GM19372 (cell line): ENCODE results near the gene REX1BD.
"Not testable (repeated sequence)": the region's sequence is repeated elsewhere in the genome, so short reads cannot be mapped to it uniquely, and the experiment has no call there.

Source experiments
- ATAC-seq: cut with Tn5 transposase; IDR thresholded peaks from one replicate; pipeline ENCODE4 v1.9.1; 2021; ENCODE audit warnings: mild to moderate bottlenecking, low read depth, moderate library complexity; ENCODE audit not compliant: unreplicated experiment

REX1BD gene

DNA sequence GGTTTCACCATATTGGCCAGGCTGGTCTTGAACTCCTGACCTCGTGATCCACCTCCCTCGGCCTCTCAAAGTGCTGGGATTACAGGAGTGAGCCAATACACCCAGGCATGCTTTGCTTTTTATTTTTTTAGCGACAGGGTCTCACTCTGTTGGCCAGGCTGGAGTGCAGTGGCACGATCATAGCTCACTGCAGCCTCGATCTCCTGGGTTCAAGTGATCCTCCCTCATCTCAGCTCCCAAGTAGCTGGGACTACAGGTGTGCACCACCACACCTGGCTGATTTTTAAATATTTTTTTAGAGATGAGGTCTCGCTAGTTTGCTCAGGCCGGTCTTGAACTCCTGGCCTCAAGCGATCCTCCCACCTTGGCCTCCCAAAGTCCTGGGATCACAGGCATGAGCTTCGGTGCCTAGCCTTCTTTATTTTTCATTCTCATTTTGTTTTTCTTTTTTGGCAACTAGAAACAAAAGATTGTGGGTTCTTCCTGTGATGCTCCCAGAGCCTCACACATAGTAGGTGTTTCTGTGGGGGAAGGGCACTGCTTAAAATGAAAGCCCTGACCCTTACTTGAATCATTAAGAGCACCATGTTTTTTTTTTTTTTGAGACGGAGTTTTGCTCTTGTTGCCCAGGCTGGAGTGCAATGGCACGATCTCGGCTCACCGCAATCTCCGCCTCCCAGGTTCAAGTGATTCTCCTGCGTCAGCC is 12.2 kb downstream of the REX1BD start:
- not testable (repeated sequence) for ATAC-seq

DNA sequence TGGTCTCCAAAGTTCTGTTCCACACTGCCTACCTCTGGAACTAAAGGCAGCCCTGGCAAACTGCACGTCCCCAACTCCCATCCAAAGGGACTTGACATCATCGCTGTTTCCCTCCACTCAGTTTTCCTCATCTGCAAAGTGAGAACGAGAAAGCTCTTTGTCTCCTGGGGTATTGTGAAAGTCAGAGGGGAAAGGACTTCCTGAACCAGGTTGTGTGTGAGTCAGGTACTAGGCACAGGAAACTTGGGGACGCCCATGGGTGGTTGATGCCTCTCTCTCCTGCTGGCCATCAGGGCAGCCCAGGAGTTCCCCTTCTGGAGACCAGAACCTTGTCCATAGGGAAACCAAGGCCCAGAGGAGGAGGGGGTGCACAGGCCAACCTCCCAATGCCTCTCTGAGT is 13.3 kb downstream of the REX1BD start:
- ATAC-seq = no peak

DNA sequence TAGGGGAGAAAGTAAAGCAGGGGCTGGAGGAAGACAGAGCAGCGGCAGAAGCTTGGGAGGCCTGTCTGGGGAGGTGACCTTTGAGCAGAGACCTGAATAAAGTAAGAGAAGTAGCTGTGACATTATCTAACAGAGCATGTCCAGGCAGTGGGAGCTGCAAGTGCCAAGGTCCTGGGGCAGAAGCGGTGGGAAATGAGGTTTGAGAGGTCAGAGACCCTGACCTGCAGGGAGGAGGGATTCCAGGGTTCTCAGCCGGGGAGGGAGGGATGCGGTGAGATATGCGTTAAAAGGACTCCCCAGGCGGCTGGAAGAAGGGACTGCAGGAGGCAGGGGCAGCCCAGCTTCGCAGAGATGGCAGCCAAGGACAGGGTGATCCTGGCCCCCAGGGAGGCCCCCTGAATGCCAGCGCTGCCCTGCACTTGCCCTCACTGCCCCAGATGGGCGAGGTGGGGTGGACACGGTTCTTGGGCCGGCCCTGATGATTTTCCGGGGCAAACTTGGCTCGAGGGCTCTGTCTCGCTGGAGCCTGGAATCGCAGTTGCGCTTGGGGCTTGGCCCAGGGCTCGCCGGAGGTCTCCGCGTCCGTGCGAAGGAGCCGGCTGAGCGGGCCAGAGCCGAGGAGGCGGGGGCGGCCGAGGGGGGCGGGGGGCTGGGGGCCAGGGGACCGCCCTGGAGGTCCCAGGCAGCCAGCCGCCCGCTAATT is 14.8 kb downstream of the REX1BD start:
- no peak for ATAC-seq

DNA sequence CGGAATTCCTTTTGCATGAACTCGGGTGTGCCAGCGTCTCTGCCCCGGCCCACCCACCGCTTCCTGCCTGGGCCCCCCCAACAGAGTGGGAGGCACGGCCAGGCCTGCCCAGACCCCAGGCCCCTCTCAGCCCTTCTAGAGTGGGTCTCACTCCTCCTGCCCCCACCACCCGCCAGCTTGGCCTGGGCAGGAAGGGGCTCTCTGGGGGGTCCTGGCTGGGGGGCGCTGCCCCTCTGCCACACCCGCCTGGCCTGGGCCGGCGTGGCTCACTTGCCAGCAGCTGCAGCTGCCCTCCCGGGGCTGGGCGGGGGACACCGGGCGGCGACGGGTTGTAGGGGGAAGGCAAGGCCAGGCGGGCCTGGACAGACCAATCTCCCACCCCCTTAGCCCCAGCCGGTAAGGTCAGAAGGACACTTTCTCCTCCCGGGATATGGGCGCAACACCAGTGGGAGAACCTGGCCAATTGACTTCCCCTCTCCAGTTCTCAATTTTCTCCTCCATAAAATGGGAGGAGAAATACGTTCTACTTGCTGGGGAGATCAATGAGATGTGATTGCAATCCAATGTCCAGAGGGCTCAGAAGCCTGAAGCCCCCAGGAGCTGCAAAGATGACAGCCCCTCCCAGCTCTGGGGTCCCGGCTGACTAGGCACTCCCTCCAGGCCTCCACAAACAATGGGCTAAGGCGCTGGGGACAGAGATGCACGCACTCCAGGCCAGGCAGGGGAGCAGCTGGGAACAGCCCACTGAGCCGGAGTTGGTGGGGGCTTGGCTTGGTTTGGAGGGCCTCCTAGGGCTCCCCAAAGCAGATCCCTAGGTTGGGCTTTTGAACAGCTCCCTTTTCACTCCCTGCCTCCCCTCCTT is 15.6 kb downstream of the REX1BD start:
- no peak for ATAC-seq

DNA sequence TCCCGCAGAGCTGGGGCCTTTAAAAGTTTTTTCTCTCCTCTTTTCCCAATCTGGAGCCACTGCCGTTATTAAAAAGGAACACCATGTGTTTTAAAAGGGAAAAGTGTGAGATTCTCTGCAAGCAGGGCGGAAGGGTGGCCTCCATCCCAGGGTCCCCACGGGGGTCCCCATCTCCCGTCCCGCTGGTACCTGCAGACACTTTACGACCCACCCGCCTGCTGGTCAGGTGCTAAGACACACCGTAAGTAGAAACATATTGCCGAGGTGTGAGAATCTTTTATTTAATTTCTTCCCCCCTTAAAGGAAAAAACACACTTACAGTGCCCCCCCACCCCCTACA is 16.2 kb downstream of the REX1BD start:
- ATAC-seq = no peak

GRCh38 chr19:18605196-18605545 is 16.6 kb downstream of the REX1BD start:
- no peak for ATAC-seq

- ATAC-seq = no peak
Observed at GRCh38 chr19:18605546-18606280, 17.1 kb downstream of the REX1BD start.

DNA sequence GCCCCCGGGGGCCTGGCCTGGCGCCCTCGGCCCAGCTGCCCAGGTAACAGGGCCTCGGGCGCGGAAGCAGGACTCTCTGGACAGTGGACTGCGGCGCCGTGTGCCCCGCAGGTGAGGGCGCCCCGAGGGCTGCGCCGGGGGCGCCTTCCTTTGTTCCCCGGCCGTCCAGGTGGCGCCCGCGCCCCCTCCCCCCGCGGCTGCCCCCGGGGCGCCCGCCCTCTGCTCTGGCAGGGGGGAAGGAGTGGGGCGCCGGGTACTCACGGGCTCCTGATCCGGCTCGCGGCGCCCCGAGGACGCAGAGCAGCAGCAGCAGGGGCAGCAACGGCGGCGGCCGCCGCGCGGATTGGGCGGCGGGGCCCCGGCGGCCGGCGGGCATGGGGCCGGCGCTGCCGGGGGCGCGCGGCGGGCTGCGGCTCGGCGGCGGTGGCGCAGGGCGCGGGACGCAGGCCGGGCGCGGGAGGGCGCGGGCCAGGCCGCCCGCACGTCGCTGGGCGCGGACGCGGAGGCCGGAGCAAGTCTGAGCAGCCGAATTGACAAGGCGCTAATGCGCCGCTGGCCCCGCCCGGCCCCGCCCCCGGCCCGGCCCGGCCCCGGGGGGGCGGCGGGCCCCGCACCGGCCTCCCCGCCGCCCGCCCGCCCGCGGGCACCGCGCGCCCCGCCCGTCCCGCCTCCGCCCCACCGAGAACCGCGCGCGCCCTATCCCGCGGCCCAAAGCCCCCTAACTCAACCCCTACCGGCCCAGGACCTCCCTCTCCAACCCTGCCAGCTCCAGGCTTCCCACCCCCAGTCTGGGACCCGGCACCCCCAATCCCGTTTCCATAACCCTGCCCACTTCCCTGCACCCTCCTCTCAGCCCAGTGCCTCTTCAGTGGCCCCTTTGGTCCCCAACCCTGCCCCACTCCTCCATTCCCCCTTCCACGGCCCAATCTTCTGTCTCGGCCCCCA is 18.0 kb downstream of the REX1BD start, which contains the start of gene CRLF1:
CRLF1 (minus strand) TSS at position 519 of the 945 bp plus-strand sequence; CDS start at position 376, 143 bp downstream.
- no peak for ATAC-seq

GRCh38 chr19:18607226-18608101 is 18.9 kb downstream of the REX1BD start:
- no peak for ATAC-seq

GRCh38 chr19:18608102-18608804 is 19.7 kb downstream of the REX1BD start:
- ATAC-seq = no peak

GRCh38 chr19:18608805-18609716 is 20.5 kb downstream of the REX1BD start:
- no peak for ATAC-seq

DNA sequence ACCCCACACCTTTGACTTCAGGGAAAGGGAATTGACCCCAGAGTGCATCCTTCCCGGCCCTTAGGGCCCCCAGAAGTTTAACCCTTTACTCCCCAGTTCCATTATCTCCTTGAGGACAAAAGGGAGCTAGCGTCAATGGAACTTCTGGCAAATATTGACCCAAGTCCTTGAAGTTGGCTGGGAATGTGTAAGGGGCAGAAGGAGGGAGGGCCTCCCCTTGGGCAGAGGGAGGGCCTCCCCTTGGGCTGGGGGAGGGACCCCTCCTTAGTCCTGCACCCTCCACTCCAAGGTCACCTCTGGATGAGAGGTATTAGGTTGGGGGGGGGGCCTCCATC is 21.1 kb downstream of the REX1BD start:
- ATAC-seq = no peak

- no peak for ATAC-seq
Observed at GRCh38 chr19:18610245-18610555, 21.6 kb downstream of the REX1BD start.

GRCh38 chr19:18610556-18611326 is 22.1 kb downstream of the REX1BD start:
- no peak for ATAC-seq

GRCh38 chr19:18611327-18612050 is 22.9 kb downstream of the REX1BD start:
- ATAC-seq = no peak
